HEK293T (cell line): ENCODE data around the gene BCL7B.

Experiments used
- CTCF ChIA-PET: fragments of 350-600 bp; formaldehyde crosslinking; extraction: SDS; loops from one replicate; lab custom pipeline; 2021; ENCODE audit warnings: antibody characterized with exemption, inconsistent platforms; lab: Yijun Ruan, JAX
- POLR2A ChIA-PET: fragments of 350-600 bp; formaldehyde crosslinking; extraction: SDS; loops from one replicate; lab custom pipeline; 2020; ENCODE audit warnings: antibody characterized with exemption, inconsistent platforms; lab: Yijun Ruan, JAX
- DNase-seq: peaks from one replicate; pipeline ENCODE4 v3.0.0; 2012; ENCODE audit warnings: mixed read lengths; ENCODE audit errors: extremely low spot score
- ARNT ChIP-seq: fragments of 450-650 bp; IDR thresholded peaks from 2 replicates; pipeline ENCODE4 v1.6.1; 2017; ENCODE audit warnings: mild to moderate bottlenecking
- BHLHE40 ChIP-seq: fragments of 450-650 bp; IDR thresholded peaks from 2 replicates; pipeline ENCODE4 v1.6.1; 2016; ENCODE audit warnings: mild to moderate bottlenecking, moderate library complexity, borderline replicate concordance
- CTBP1 ChIP-seq: fragments of 450-650 bp; IDR thresholded peaks from 2 replicates; pipeline ENCODE4 v1.6.1; 2016; ENCODE audit warnings: borderline replicate concordance
- ELF4 ChIP-seq: fragments of 450-650 bp; IDR thresholded peaks from 2 replicates; pipeline ENCODE4 v1.6.1; 2017; ENCODE audit warnings: antibody characterized with exemption
- FOXA1 ChIP-seq: fragments of 450-650 bp; IDR thresholded peaks from 2 replicates; pipeline ENCODE4 v1.6.1; 2016; ENCODE audit warnings: mild to moderate bottlenecking
- FOXK2 ChIP-seq: fragments of 450-650 bp; IDR thresholded peaks from 2 replicates; pipeline ENCODE4 v1.6.1; 2016; ENCODE audit warnings: mild to moderate bottlenecking
- FOXM1 ChIP-seq: fragments of 450-650 bp; IDR thresholded peaks from 2 replicates; pipeline ENCODE4 v1.6.1; 2017; ENCODE audit warnings: mild to moderate bottlenecking, borderline replicate concordance
- HDGF ChIP-seq: fragments of 450-650 bp; IDR thresholded peaks from 2 replicates; pipeline ENCODE4 v1.6.1; 2017; ENCODE audit warnings: antibody characterized with exemption, borderline replicate concordance
- L3MBTL2 ChIP-seq: fragments of 450-650 bp; conservative IDR thresholded peaks from 2 replicates; pipeline ENCODE4 v1.6.1; 2016; ENCODE audit warnings: mild to moderate bottlenecking
- LEF1 ChIP-seq: fragments of 450-650 bp; IDR thresholded peaks from 2 replicates; pipeline ENCODE4 v1.6.1; 2017; ENCODE audit warnings: mild to moderate bottlenecking, borderline replicate concordance
- NFRKB ChIP-seq: fragments of 450-650 bp; IDR thresholded peaks from 2 replicates; pipeline ENCODE4 v1.6.1; 2016; ENCODE audit warnings: mild to moderate bottlenecking, moderate library complexity
- PKNOX1 ChIP-seq: fragments of 450-650 bp; IDR thresholded peaks from 2 replicates; pipeline ENCODE4 v1.6.1; 2016
- SP1 ChIP-seq: fragments of 450-650 bp; IDR thresholded peaks from 2 replicates; pipeline ENCODE4 v1.6.1; 2017
- SUZ12 ChIP-seq: fragments of 450-650 bp; IDR thresholded peaks from 2 replicates; pipeline ENCODE4 v1.6.1; 2016; ENCODE audit warnings: mild to moderate bottlenecking
- TARDBP ChIP-seq: fragments of 450-650 bp; IDR thresholded peaks from 2 replicates; pipeline ENCODE4 v1.6.1; 2016
- ZNF384 ChIP-seq: fragments of 450-650 bp; IDR thresholded peaks from 2 replicates; pipeline ENCODE4 v1.6.1; 2016

The BCL7B gene

GRCh38 chr7:73557397-73558257 lies at the start of gene BCL7B:
Gene BCL7B, minus strand, starts transcription at chr7:73557690. Its CDS starts 112 bp downstream, at chr7:73557578.
- TF ChIP-seq L3MBTL2 (peak; percentile 98), LEF1 (0 out of 2 replicates have a peak, but pooled peaks have one; percentile 52), FOXA1 (no peak), NFRKB (no peak), FOXM1 (0 out of 2 replicates have a peak, but pooled peaks have one; percentile 44)
- CTCF ChIA-PET: no interaction called here
- POLR2A ChIA-PET: interaction anchor here (0.7 to 1.9 kb wide), 9 partner anchors 8 to 46 kb away, joined by 3 to 25 read pairs (median 6); partner anchors contain the start of genes BAZ1B and TBL2
- DNase-seq: peak; percentile 89

GRCh38 chr7:73605601-73606220 lies 48.2 kb upstream of the BCL7B start:
- CTCF ChIA-PET: interaction anchor here (0.6 to 2.3 kb wide), 7 partner anchors 15 to 244 kb away, joined by 3 to 13 read pairs (median 4); no protein-coding TSS in a partner anchor
- DNase-seq: no peak
- POLR2A ChIA-PET: interaction anchor here (1.1 kb wide), 1 partner anchor 12 kb away, joined by 4 read pairs; no protein-coding TSS in a partner anchor
- no peak for TF ChIP-seq FOXA1
- no peak for TF ChIP-seq TARDBP
- no peak for TF ChIP-seq NFRKB
- no peak for TF ChIP-seq SP1
- TF ChIP-seq ARNT: no peak
- TF ChIP-seq FOXK2: no peak
- no peak for TF ChIP-seq LEF1
- TF ChIP-seq CTBP1: no peak
- no peak for TF ChIP-seq ELF4
- TF ChIP-seq SUZ12: no peak
- TF ChIP-seq HDGF: no peak
- TF ChIP-seq BHLHE40: no peak
- TF ChIP-seq PKNOX1: no peak

GRCh38 chr7:73602721-73603651 lies 45.5 kb upstream of the BCL7B start:
- POLR2A ChIA-PET: interaction anchor here (1.0 kb wide), 1 partner anchor 46 kb away, joined by 3 read pairs; the partner anchor contains the start of gene BCL7B
- TF ChIP-seq PKNOX1 (peak; percentile 95), FOXA1 (no peak), FOXK2 (no peak)
- DNase-seq: no peak
- CTCF ChIA-PET: interaction anchor here (2.6 kb wide), 1 partner anchor 132 kb away, joined by 9 read pairs; no protein-coding TSS in a partner anchor

GRCh38 chr7:73599916-73600315 lies 42.4 kb upstream of the BCL7B start:
- POLR2A ChIA-PET: no interaction called here
- CTCF ChIA-PET: no interaction called here
- no peak for TF ChIP-seq ARNT
- TF ChIP-seq CTBP1: no peak
- no peak for TF ChIP-seq LEF1
- TF ChIP-seq FOXK2: no peak
- TF ChIP-seq ZNF384: no peak
- TF ChIP-seq FOXA1: no peak
- no peak for TF ChIP-seq TARDBP
- TF ChIP-seq SUZ12: no peak
- no peak for TF ChIP-seq L3MBTL2
- TF ChIP-seq ELF4: no peak
- DNase-seq: no peak

- POLR2A ChIA-PET: no interaction called here
Observed at GRCh38 chr7:73599151-73599882, 41.8 kb upstream of the BCL7B start.

More at GRCh38 chr7:73599151-73599882, 41.8 kb upstream of the BCL7B start:
- TF ChIP-seq L3MBTL2 (no peak), LEF1 (no peak), PKNOX1 (no peak), ZNF384 (no peak), ELF4 (no peak), SUZ12 (no peak), FOXA1 (no peak), CTBP1 (no peak), FOXM1 (no peak), HDGF (no peak), TARDBP (no peak), BHLHE40 (no peak)
- no peak for DNase-seq
- CTCF ChIA-PET: no interaction called here
